ENCODE results near the gene CDK14.

Gene CDK14

DNA sequence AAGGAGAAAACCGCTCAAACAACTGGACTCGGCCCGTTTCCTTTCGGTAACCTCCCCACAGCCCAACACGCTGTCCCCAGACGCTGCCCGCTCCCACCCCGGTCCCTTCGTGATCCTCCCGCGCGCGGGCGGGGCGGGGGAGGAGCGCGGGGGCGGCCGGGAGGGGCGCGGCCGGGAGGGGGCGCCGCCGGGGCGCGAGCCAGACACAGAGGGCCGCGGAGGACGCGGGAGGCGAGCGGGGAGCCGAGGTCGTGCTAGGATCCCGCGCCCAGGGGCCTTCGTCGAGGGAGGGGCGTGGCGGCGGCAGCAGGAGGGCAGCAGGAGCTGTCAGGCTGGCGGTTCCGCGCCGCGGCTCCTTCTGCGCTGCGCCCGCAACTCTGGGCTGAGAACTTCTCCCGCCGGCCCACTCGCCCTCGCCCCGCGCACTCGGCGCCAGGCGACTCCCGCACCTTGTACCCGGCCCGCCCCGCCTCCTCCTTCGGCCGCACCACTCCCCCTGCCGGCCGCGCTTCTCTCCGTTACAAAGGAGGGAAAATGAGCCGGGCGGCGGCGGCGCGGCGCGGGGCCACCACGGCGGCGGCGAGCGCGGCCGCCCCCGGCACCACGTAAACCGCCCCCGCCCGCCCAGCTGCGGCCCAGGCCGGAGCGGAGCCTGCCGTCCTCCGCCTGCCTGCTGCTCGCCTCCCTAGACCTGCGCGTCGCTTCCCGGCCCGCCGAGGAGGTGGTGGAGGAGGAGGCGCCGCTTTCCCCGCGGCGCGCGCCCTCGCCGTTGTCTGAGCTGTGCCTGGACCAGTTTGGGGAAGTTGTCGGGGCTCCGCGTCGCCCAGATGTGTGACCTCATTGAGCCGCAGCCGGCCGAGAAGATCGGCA, at the start of gene CDK14:
Gene CDK14, plus strand, starts transcription at position 521 of the 870 bp plus-strand sequence. Its CDS starts 307 bp downstream, at position 828.
- TF ChIP-seq CTCF (IDR thresholded peaks at IDR 0.05; ENCODE audit: borderline replicate concordance, extremely low read depth, low read length, poor library complexity, severe bottlenecking) (no peak), EZH2 (IDR thresholded peaks at IDR 0.05; ENCODE audit: borderline replicate concordance, low read depth, low read length, severe bottlenecking) (no peak)
- Histone ChIP-seq H3K9me3 (ENCODE audit: insufficient read depth, low read length, severe bottlenecking) (no peaks in the 10 kb centered on the region), H3K4me3 (ENCODE audit: low read depth in 1 of 2, low read length in 2 of 2) (no peak within 1 kb of the TSS), H3K9ac (ENCODE audit: low read depth, low read length) (no peak within 1 kb of the TSS), H3K79me2 (ENCODE audit: insufficient read depth, low read length) (no peaks in the 10 kb centered on the region), H3K4me1 (ENCODE audit: insufficient read depth, low read length) (no peaks in the 10 kb centered on the region), H3K27me3 (ENCODE audit: insufficient read depth, low read length, poor library complexity) (no peaks in the 10 kb centered on the region), H3K27ac (ENCODE audit: low read length) (no peak within 1 kb of the TSS), H3K4me2 (ENCODE audit: insufficient read depth, low read length) (no peak within 1 kb of the TSS), H4K20me1 (ENCODE audit: insufficient read depth, low read length) (no peaks in the 10 kb centered on the region), H3K36me3 (ENCODE audit: insufficient read depth, low read length) (no peaks in the 10 kb centered on the region), H2AFZ (ENCODE audit: low read depth, low read length) (no peak within 1 kb of the TSS)
- no peak for DNase-seq
- ATAC-seq (ENCODE audit: insufficient read depth, low read depth): no peak

- no peak overlapping the region for H3K9ac ChIP-seq (ENCODE audit: low read depth, low read length)
- DNase-seq (no peak), ATAC-seq (ENCODE audit: insufficient read depth, low read depth) (no peak)
- no peaks in the 10 kb centered on the region for H3K27me3 ChIP-seq (ENCODE audit: insufficient read depth, low read length, poor library complexity)
- no peaks in the 10 kb centered on the region for H4K20me1 ChIP-seq (ENCODE audit: insufficient read depth, low read length)
- H2AFZ ChIP-seq (ENCODE audit: low read depth, low read length): no peak overlapping the region
- no peaks in the 10 kb centered on the region for H3K79me2 ChIP-seq (ENCODE audit: insufficient read depth, low read length)
- no peaks in the 10 kb centered on the region for H3K36me3 ChIP-seq (ENCODE audit: insufficient read depth, low read length)
- H3K27ac ChIP-seq (ENCODE audit: low read length): no peak overlapping the region
- TF ChIP-seq CTCF (IDR thresholded peaks at IDR 0.05; ENCODE audit: borderline replicate concordance, extremely low read depth, low read length, poor library complexity, severe bottlenecking): no peak
- TF ChIP-seq EZH2 (IDR thresholded peaks at IDR 0.05; ENCODE audit: borderline replicate concordance, low read depth, low read length, severe bottlenecking): no peak
- no peak overlapping the region for H3K4me3 ChIP-seq (ENCODE audit: low read depth in 1 of 2, low read length in 2 of 2)
- no peak overlapping the region for H3K4me2 ChIP-seq (ENCODE audit: insufficient read depth, low read length)
- H3K4me1 ChIP-seq (ENCODE audit: insufficient read depth, low read length): no peaks in the 10 kb centered on the region
- H3K9me3 ChIP-seq (ENCODE audit: insufficient read depth, low read length, severe bottlenecking): no peaks in the 10 kb centered on the region
These were observed 45.1 kb upstream of the CDK14 start for GRCh38 chr7:90551036-90551435.

- Histone ChIP-seq H2AFZ (ENCODE audit: low read depth, low read length) (no peak overlapping the region), H3K9ac (ENCODE audit: low read depth, low read length) (no peak overlapping the region), H3K4me1 (ENCODE audit: insufficient read depth, low read length) (no peaks in the 10 kb centered on the region), H3K79me2 (ENCODE audit: insufficient read depth, low read length) (no peaks in the 10 kb centered on the region), H4K20me1 (ENCODE audit: insufficient read depth, low read length) (no peaks in the 10 kb centered on the region), H3K4me3 (ENCODE audit: low read depth in 1 of 2, low read length in 2 of 2) (no peak overlapping the region), H3K4me2 (ENCODE audit: insufficient read depth, low read length) (no peak overlapping the region), H3K36me3 (ENCODE audit: insufficient read depth, low read length) (no peaks in the 10 kb centered on the region), H3K9me3 (ENCODE audit: insufficient read depth, low read length, severe bottlenecking) (no peaks in the 10 kb centered on the region), H3K27me3 (ENCODE audit: insufficient read depth, low read length, poor library complexity) (no peaks in the 10 kb centered on the region), H3K27ac (ENCODE audit: low read length) (no peak overlapping the region)
- ATAC-seq (ENCODE audit: insufficient read depth, low read depth): no peak
- DNase-seq: no peak
- TF ChIP-seq CTCF (IDR thresholded peaks at IDR 0.05; ENCODE audit: borderline replicate concordance, extremely low read depth, low read length, poor library complexity, severe bottlenecking) (no peak), EZH2 (IDR thresholded peaks at IDR 0.05; ENCODE audit: borderline replicate concordance, low read depth, low read length, severe bottlenecking) (no peak)
These were observed 43.6 kb upstream of the CDK14 start for GRCh38 chr7:90552521-90552920.

Measured in DND-41 (cell line).